SK-MEL-5 (cell line): ENCODE data around the gene SATB1. TPM values are rescaled to one million over a fixed set of nuclear protein-coding genes. Genes with fewer than 3 reads are reported as not detected.

ENCODE experiments used
- DNase-seq: peaks from one replicate; pipeline ENCODE4 v3.0.0-alpha.2; 2016; ENCODE audit warnings: low read depth, low spot score
- in situ Hi-C: cut with HindIII; loops from 2 replicates; pipeline ENCODE4 v1.10.0; 2016; ENCODE audit warnings: low sequenced_read_pairs, high pct_unique_total_duplicates, low pct_unique_long_range_greater_than_20kb
- total RNA-seq: library from RNA; depleted of rRNA; stranded (reverse); fragments of >200 nt; shearing (Covaris generic); gene quantifications from 2 replicates; pipeline ENCODE4 v1.2.3, GENCODE V29; 2014

Gene SATB1
- total RNA-seq, 1 experiment from 2014 or later = 2.1 TPM

GRCh38 chr3:18438586-18438985 lies 13.4 kb upstream of the SATB1 start:
- in situ Hi-C loops = no loop called here
- no peak for DNase-seq

DNA sequence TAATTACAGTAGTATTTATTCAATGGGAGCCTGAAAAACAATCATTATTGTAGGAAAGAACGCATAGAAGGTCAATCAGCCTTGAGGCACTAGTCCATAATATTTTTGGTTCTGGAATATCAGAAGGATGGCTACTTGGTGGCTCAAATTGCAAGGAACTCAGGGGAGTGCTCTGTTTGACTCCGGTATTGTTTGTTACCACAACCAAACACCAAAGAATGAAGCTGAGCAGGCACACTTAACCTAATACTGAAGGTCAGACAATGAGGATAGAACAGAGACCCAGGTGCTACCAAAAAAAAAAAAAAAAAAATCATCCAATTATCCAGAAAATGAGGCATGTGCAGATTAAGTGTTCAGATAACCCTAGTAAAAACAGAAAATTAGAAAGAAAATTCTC lies 11.1 kb upstream of the SATB1 start:
- DNase-seq = no peak
- in situ Hi-C loops = no loop called here

GRCh38 chr3:18434711-18435110 lies 9.6 kb upstream of the SATB1 start:
- in situ Hi-C loops = no loop called here
- DNase-seq = no peak

GRCh38 chr3:18432752-18433151 lies 7.6 kb upstream of the SATB1 start:
- no peak for DNase-seq
- in situ Hi-C loops = no loop called here

GRCh38 chr3:18431266-18431665 lies 6.1 kb upstream of the SATB1 start:
- in situ Hi-C loops = no loop called here
- no peak for DNase-seq

DNA sequence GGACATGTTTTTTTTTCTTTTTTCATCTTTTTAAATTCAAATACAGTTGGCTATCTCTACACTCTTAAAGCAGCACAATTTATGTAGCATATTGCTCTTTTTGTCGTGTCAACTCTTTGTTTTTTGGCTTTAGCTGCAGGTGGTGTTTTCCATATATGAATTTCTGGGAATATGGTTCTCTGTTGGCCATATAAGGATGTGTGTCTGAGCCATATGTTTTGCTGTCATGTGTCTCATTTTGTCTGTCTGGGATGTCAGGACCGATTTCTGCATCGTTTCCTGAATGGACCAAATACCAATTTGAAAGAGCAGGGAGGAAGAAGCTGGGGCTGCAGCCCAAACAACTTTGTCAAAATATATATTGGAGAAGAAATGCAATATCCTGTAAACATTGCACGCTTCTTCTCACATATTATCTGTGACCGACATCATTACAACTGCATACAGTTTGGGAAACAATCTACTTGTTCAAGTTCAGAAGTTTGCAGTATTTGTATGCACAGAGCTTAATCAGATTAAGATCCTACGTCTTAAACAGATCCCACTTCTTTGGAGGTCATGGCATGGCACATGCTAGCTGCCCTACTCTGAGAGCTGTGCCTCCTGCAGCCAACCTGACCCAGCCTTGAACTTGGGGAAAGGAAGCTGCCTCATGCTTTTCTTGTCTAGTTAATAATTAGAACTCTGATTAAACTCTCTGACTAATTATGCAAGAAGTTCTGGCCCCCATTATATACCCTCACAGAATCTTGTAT lies 4.0 kb upstream of the SATB1 start:
- in situ Hi-C loops = no loop called here
- no peak for DNase-seq

- in situ Hi-C loops = no loop called here
- DNase-seq = no peak
Measured at GRCh38 chr3:18428036-18428435, 2.9 kb upstream of the SATB1 start.

DNA sequence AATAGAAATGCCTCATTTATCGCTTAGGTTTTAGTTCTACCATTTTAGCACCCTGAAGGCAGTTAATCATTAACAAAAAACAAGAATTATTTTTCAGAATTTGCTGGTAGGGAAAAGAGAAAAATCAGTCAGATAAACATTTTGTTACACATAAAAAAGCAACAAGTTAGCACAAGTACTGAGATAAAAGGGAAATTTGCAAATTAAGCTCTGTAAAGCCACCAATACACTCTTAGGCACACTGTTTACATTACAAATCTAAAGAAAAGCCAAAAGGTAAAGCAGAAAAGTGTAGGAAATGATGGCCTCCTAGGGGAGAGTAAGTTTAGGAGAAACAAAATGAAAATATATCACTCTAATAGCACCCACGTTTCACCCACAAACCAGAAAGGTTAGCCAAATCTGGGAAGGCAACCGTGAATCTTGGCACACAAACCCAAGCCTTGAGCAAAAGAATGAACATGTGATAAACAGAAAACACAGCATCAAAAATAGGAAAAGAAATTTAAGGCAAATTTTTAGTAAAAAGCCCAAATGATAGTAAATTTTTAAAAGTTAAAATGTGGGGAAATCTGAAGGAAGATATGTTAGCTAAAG lies 1.6 kb upstream of the SATB1 start:
- DNase-seq = no peak
- in situ Hi-C loops = no loop called here

DNA sequence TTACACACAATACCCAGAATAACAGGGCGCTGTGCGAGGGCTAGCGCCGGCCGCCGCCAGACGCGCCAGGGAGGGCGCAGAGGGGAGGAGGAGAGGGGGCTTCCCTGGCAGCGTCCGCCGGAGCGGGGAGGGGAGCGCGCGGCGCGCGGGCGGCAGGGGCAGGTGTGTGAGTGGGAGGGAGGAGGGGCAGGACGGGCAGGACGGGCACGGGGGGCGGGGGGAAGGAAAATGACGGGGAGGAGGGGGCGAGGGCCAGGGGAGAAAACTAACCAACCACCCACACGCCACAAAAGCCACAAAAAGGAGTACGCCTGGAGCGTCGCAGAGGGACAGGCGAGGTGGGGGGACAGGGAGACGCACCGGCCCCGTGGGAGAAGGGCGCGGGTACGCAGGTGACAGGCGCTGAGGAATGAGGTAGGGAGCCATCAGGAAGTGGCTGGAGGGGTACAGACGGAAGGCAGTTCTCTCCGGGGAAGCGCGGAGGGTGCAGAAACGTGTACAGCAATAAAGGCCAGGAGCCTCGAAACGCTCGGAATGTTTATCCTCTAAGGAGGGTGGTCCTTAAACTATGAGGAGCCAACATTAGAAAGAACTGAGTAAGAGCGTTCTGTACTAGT lies 610 bp upstream of the SATB1 start:
- in situ Hi-C loops = no loop called here
- no peak for DNase-seq

DNA sequence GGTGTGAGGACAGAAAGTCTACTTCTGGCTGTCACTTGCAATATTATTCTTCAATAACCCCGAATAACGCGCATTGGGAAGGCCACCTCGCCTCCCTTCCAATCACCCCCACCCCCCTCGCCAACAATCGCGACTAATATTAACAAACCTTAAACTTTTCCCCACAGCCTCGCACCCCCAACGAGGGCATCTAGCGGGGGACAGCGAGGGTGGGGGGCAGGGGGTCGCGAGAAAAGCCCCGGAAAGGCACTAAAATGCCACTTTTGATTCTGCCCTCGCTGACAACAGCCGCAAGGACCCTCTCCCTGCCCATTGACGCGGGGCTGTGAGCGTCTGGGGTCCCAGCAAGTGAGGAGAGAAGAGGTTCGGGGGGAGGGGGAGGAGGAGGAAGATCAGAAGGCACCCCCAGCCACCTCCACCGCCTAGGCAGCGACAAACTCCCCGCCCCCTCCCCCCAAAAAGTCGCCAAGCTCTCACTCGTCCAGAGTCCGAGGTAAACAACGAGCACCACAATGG lies 868 bp downstream of the SATB1 start:
- DNase-seq = no peak
- in situ Hi-C loops = no loop called here

DNA sequence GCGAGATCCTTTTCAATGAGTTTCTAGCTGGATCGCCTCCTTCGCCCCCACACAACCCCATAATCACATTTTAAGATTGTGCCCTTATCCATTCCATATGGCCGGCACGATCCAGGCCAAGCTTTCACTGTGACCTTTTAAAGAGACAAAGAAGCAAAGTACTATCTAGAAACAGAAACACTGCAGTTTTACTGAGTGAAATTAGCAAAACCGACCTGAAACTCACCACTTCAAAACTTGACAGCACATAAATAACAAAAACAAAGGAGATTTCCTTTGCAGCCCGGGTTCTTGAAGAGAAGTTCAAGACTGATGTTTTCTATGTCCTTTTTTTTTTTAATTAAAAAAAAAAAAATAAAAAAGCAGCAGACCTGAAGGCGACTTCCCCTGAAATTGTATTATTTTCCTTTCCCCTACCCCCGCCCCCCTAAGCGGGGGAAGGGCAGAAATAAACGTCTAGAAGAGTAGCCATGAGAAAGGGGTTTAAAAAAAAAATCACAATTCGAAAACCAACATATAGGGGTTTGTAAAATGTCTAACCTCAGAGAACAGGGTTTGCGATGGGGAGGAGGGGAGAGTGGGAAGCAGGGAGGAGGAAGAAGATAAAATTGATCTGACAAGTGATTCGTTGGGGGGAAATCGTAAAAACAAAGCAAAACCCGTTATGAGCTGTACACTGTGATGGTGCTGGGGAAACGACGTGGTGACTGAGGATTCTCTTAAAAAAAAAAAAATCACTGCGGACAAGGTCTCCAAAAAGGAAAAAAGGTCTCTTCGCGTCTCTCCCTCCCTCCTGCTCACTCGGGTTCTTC lies 1.5 kb downstream of the SATB1 start:
- DNase-seq = peak; percentile 62
- in situ Hi-C loops = no loop called here

DNA sequence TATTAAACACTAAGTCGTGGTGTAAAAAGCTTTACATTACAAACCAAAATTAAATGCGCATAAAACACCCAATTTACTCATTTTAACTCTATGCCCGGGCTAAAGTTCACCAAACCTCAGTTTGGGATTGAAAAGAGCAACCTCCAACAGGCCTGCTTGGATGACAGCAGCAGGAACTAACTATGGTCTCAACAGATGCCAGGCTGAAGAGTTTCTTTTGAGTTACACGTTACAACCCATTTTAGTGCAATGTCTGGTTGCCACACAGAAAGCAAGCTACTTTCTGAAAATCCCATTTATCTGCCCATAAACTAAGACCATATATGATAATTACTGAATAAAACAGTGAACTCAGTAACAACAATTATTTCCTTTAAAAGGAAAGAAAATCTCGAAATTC lies 2.2 kb downstream of the SATB1 start:
- in situ Hi-C loops = no loop called here
- DNase-seq = no peak

GRCh38 chr3:18420555-18420954 lies 4.6 kb downstream of the SATB1 start:
- DNase-seq = no peak
- in situ Hi-C loops = no loop called here

DNA sequence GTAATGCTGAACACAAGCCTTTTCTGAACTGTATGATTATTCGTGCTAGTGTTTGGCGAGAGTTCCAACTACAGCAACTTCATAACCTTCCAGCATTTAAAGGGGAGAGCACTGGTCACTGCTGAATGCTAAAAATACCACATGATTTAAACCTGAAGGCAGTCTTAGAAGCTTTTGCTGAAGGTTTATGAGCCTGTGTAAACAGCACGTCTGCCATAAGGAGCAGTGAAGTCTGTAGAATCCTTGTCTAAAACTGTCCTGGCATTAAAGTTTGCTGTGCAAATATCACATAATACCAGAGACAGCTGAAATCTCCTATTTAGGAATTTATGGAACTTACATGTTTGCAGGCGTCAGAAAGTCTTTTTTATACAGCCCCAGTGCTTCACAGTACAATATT lies 5.9 kb downstream of the SATB1 start:
- in situ Hi-C loops = no loop called here
- no peak for DNase-seq

- in situ Hi-C loops = no loop called here
- DNase-seq = no peak
Measured at GRCh38 chr3:18417904-18418572, 7.1 kb downstream of the SATB1 start.

DNA sequence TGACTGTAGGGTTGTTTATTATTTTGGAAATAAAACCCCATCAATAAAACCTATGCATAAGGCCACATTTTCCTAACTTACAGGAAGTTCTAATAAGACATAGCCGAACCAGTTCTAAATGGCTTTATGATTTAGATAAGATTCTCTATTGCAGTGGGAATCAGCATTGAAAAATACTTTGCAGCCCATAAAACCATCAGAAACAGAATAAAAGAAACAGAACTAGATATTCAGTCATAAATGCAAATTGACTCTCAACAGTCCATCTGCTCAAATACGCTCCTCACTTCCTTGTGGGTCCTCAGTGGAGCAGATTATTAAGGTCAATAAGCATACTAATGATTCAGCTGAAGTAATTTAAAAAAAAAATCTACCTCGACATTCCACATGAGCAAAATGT lies 8.8 kb downstream of the SATB1 start:
- in situ Hi-C loops = no loop called here
- no peak for DNase-seq

- in situ Hi-C loops = no loop called here
- DNase-seq = no peak
Measured at GRCh38 chr3:18415839-18416238, 9.3 kb downstream of the SATB1 start.

- in situ Hi-C loops = no loop called here
- DNase-seq = no peak
Measured at GRCh38 chr3:18415167-18415566, 10.0 kb downstream of the SATB1 start.
